CD4-positive, alpha-beta T cell (primary cell): ENCODE results near the gene TCF7L2. TPM values are rescaled to one million over a fixed set of nuclear protein-coding genes. Genes with fewer than 3 reads are reported as not detected.

Source experiments
- ATAC-seq: fragments of 200-7000 bp; cut with Tn5 transposase; one replicate; pipeline ENCODE4 v1.10.0; 2022; ENCODE audit warnings: mild to moderate bottlenecking; ENCODE audit not compliant: poor library complexity
- CTCF ChIA-PET: fragments of 350-600 bp; sonication (Branson Sonifier 250); formaldehyde crosslinking; loops from one replicate; lab custom pipeline; 2021; ENCODE audit warnings: antibody characterized with exemption, inconsistent platforms; lab: Charles Lee
- POLR2A ChIA-PET: fragments of 350-600 bp; sonication (Branson Sonifier 250); formaldehyde crosslinking; loops from one replicate; lab custom pipeline; 2021; ENCODE audit warnings: antibody characterized with exemption, inconsistent platforms; lab: Charles Lee
- DNase-seq, 14 experiments: peaks; one replicate each; pipeline ENCODE4 v3.0.0-alpha.2; 2013 to 2020; ENCODE audit warnings: mixed read lengths in 2 of 14
- H3K27ac ChIP-seq, 2 donors: one replicate each; pipeline versions ENCODE4 v1.5.1 to v1.7.0; 2013; ENCODE audit warnings: low read length in 2 of 2, low read depth in 1 of 2, mild to moderate bottlenecking in 1 of 2
- H3K27me3 ChIP-seq, 2 experiments: 1 replicate in 1 of 2; 2 replicates in 1 of 2; pipeline versions ENCODE4 v1.6.1 to v1.7.0; 2013; ENCODE audit warnings: low read length in 2 of 2, control low read depth in 1 of 2, mild to moderate bottlenecking in 1 of 2, moderate library complexity in 1 of 2; ENCODE audit not compliant: insufficient read depth in 2 of 2, control insufficient read depth in 1 of 2
- H3K36me3 ChIP-seq: one replicate; pipeline ENCODE4 v1.6.1; 2013; ENCODE audit warnings: low read length, control low read depth; ENCODE audit not compliant: insufficient read depth
- H3K4me1 ChIP-seq: one replicate; pipeline ENCODE4 v1.6.1; 2013; ENCODE audit warnings: low read length, control low read depth; ENCODE audit not compliant: insufficient read depth
- H3K4me3 ChIP-seq: one replicate; pipeline ENCODE4 v1.5.1; 2013; ENCODE audit warnings: mild to moderate bottlenecking, low read length, moderate library complexity
- H3K9me3 ChIP-seq, 2 experiments: 1 replicate in 1 of 2; 2 replicates in 1 of 2; pipeline versions ENCODE4 v1.6.1 to v1.7.0; 2013; ENCODE audit warnings: low read length in 2 of 2, mild to moderate bottlenecking in 2 of 2, control low read depth in 1 of 2, moderate library complexity in 1 of 2; ENCODE audit not compliant: control insufficient read depth in 1 of 2, insufficient read depth in 1 of 2
- H3K27ac Mint-ChIP-seq: one replicate; pipeline ENCODE4 v1.8.0; 2020; ENCODE audit warnings: mixed read lengths
- H3K27me3 Mint-ChIP-seq: one replicate; pipeline ENCODE4 v1.8.0; 2021; ENCODE audit warnings: mixed read lengths
- H3K36me3 Mint-ChIP-seq: one replicate; pipeline ENCODE4 v1.8.0; 2021; ENCODE audit warnings: low read depth, mixed read lengths
- H3K4me1 Mint-ChIP-seq: one replicate; pipeline ENCODE4 v1.8.0; 2021; ENCODE audit warnings: low read depth, mixed read lengths
- H3K4me3 Mint-ChIP-seq: one replicate; pipeline ENCODE4 v1.8.0; 2020; ENCODE audit warnings: mild to moderate bottlenecking, mixed read lengths
- H3K9me3 Mint-ChIP-seq: one replicate; pipeline ENCODE4 v1.8.0; 2020; ENCODE audit warnings: mixed read lengths
- CTCF ChIP-seq: fragments of 200-600 bp; IDR thresholded peaks from one replicate; pipeline ENCODE4 v1.8.0; 2022; ENCODE audit warnings: antibody characterized with exemption, mild to moderate bottlenecking
- intact Hi-C, 2 experiments: fragments of 100-400 bp; cut with DNase I in 1 of 2; cut with micrococcal nuclease in 1 of 2; formaldehyde crosslinking; loops; one replicate each; pipeline versions ENCODE4 v1.15.1 to v1.9.0; 2023 to 2025; cut with DNase I, micrococcal nuclease
- total RNA-seq, 174 experiments: library from RNA in 2 of 174; stranded (reverse) in 2 of 174; gene quantifications; one replicate each; pipeline ENCODE4 v1.2.3 and lab custom pipeline; 2021 to 2026

Gene TCF7L2
- total RNA-seq, 2 experiments from 2014 or later: 4.2 to 4.4 TPM

- no peak overlapping the region for H3K27ac Mint-ChIP-seq
- Histone ChIP-seq H3K9me3 (no peaks in the 10 kb centered on the region), H3K27ac (no peak overlapping the region), H3K27me3 (no peaks in the 10 kb centered on the region), H3K4me1 (no peaks in the 10 kb centered on the region), H3K36me3 (no peaks in the 10 kb centered on the region), H3K4me3 (no peak overlapping the region)
- H3K36me3 Mint-ChIP-seq: no peaks in the 10 kb centered on the region
- ChIA-PET CTCF (no interaction called here), POLR2A (no interaction called here)
- H3K27me3 Mint-ChIP-seq: no peaks in the 10 kb centered on the region
- no peaks in the 10 kb centered on the region for H3K4me1 Mint-ChIP-seq
- TF ChIP-seq CTCF: no peak
- intact Hi-C loops: no loop called here
- H3K9me3 Mint-ChIP-seq: no peaks in the 10 kb centered on the region
- no peak for DNase-seq
- no peak overlapping the region for H3K4me3 Mint-ChIP-seq
- ATAC-seq: no peak
Measured at GRCh38 chr10:112918771-112919170, 31.3 kb upstream of the TCF7L2 start.

DNA sequence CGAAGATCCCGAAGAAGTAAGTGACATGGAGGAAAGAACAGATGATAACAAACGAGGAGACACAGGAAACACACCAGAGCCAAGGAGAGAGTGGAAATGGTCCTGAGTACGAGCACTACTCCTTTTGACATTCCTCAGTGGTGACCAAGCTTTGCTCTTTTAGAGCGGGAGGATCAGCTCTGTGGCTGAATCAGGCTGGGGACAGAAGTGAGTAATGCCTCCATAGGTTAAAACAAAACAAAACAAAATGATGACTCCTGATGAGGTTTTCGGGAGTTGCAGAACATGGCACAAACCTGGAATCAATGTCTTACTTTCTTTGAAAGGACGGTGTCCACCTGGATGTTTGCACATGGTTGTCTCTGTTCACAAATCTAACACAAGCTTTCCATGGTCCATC is 30.3 kb upstream of the TCF7L2 start:
- H3K27ac ChIP-seq: no peak overlapping the region
- Mint-ChIP-seq H3K4me3 (no peak overlapping the region), H3K27me3 (no peaks in the 10 kb centered on the region), H3K9me3 (no peaks in the 10 kb centered on the region), H3K4me1 (no peaks in the 10 kb centered on the region), H3K36me3 (no peaks in the 10 kb centered on the region), H3K27ac (no peak overlapping the region)
- ATAC-seq (no peak), DNase-seq (no peak)
- intact Hi-C loops: no loop called here
- no peaks in the 10 kb centered on the region for H3K9me3 ChIP-seq
- no peaks in the 10 kb centered on the region for H3K4me1 ChIP-seq
- no peak for TF ChIP-seq CTCF
- no peaks in the 10 kb centered on the region for H3K27me3 ChIP-seq
- no peaks in the 10 kb centered on the region for H3K36me3 ChIP-seq
- H3K4me3 ChIP-seq: no peak overlapping the region
- ChIA-PET CTCF (no interaction called here), POLR2A (no interaction called here)

DNA sequence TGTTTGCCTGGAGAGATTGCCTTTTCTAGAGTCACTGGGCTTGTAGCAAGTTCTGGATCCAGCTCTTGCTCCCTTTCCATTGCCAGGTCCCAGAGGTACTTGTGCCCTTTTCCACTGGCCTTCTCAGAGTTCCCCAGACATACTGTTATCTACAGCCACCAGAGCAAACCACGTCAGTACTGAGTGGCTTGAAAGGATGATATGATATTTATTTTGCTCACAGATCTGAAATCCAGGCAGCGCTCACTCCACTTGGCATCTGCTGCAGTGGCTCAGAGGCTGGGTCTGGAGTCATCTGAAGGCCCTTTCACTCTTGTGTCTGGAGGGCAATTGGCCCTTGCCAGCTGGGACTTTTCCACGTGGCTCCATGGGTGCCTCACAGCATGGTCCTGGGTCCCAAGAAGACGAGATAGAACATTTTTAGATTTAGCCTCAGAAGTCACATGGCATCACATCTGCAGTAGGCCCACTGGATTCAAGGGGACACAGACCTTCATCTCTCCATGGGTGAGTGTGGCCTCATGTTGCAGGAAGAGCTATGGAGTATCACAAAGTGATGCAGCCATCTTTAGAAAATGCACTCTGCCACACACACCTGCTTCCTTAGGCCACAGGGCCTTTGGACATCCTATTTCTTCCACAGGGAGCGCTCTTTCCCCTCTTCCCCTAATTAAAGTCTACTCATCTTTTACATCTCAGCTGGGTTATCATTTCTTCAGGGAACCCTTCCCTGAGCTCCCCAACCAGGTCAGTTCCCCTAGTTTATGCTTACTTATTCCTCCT is 22.9 kb upstream of the TCF7L2 start:
- no peaks in the 10 kb centered on the region for H3K4me1 ChIP-seq
- POLR2A ChIA-PET: no interaction called here

More for the DNA sequence above, 22.9 kb upstream of the TCF7L2 start:
- no peak for ATAC-seq
- Histone ChIP-seq H3K9me3 (peaks cover 0 to 5% of the 10 kb centered on the region in 2 experiments), H3K27me3 (no peaks in the 10 kb centered on the region), H3K27ac (no peak overlapping the region), H3K36me3 (no peaks in the 10 kb centered on the region), H3K4me3 (no peak overlapping the region)
- Mint-ChIP-seq H3K4me1 (no peaks in the 10 kb centered on the region), H3K36me3 (peaks cover 4% of the 10 kb centered on the region), H3K9me3 (peaks cover 13% of the 10 kb centered on the region), H3K27ac (no peak overlapping the region), H3K27me3 (no peaks in the 10 kb centered on the region), H3K4me3 (no peak overlapping the region)
- CTCF ChIA-PET: interaction anchor here (0.6 kb wide), 1 partner anchor 20 kb away, joined by 3 read pairs; no protein-coding TSS in a partner anchor
- TF ChIP-seq CTCF: no peak
- DNase-seq: no peak
- intact Hi-C loops: no loop called here
